Pulmonary artery endothelial cell (primary cell): ENCODE results near the gene SORCS3. TPM values are rescaled to one million over a fixed set of nuclear protein-coding genes. Genes with fewer than 3 reads are reported as not detected.

ENCODE experiments used
- DNase-seq: peaks from one replicate; pipeline ENCODE4 v3.0.0-alpha.2; 2011; ENCODE audit warnings: low read depth, low spot score
- total RNA-seq: library from RNA; depleted of rRNA; stranded (reverse); fragments of >200 nt; gene quantifications from 2 replicates; pipeline ENCODE4 v1.2.3, GENCODE V29; 2014

The SORCS3 gene
- total RNA-seq, 1 donor from 2014 or later: not detected

- no peak for DNase-seq
Measured at GRCh38 chr10:104774234-104774633, 133.1 kb downstream of the SORCS3 start.

DNA sequence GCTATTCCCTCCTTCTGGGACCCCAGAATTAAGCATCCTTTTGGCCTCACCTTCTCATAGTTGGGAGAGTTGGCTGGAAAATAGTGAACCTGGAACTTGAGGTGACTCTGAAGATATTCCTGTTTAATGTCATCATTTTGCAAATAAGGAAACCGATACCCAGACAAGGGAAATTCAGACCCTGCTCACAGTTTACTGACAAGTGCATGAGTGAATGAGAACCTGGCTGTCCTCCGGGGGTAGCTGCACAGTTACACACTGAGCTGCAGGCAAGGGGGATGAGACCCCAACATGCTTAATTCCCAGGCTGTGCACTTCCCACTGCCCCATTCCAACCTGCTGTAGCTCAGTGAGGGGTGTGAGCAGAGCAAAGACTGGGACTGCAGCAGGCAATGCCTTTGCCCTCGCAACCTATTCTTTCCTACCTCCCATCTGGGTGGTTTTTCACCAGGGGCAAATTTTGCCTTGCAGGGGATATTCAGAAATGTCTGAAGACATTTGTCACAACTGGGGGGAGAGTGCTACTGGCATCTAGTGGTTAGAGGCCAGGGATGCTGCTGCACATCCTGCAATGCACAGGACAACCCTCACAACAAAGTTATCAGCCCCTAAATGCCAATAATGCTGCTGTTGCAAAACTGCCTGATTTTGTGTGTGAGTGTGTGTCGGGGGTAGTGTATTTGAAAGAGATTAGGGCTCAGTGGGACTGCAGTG, 136.2 kb downstream of the SORCS3 start:
- DNase-seq: no peak

DNA sequence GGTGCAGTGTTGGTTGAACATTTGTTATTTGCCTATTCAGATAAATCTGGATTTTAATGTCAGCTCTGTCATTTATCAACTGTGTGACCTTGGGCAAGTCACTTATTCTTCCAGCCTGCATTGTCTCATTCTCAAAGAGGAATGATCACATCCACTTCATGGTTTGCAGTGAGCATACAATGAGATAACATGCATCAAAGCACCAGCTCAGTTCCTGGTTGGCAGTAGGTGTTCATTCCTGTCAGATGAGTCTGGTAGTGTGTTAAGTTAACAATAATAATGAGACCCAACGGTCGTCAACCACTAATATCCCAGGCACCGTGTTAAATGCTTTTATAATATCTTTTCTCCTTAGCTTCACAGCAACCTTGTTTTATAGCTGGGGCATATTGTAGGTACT, 137.3 kb downstream of the SORCS3 start:
- no peak for DNase-seq

DNA sequence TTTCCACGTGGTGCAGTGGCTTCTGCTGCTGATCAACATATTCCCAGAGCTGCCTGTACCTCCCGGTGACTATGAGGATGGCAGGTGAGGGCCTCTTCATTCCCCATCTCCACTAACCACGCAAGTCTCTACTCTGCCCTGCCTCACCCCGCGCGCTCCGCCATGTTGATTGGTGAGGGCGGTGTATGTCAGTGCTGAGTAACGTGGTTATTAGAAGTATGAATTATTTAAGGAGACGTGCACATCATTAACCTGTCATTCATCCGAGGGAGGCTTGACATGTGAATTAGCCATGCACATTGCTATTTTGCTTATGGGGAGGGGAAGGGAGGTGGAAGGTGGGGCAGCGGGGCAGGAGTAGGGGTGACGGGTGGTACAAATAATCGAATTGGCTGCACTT, 138.6 kb downstream of the SORCS3 start:
- DNase-seq: no peak

GRCh38 chr10:104780165-104780564, 139.1 kb downstream of the SORCS3 start:
- DNase-seq: no peak

- no peak for DNase-seq
Measured at GRCh38 chr10:104780946-104781595, 140.0 kb downstream of the SORCS3 start.

DNA sequence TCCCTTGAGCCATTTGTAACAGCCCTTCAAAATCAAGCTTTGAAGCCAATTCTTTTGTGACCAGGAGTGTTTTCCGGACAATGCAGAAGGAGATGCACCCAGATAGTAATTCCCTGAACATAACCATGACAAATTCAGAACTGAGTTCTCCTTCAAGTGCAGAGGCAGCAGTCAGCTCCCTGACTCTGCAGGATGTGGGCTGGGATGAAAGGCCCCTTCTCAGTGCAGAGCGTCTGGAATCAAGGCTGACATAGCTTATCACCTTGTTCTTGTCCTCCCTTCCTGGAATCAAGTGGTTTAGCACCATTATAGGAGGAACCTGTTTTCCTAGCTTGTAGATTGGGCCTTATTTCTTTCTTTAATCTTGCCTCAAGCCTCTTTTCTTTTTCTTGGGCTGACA, 143.4 kb downstream of the SORCS3 start:
- no peak for DNase-seq

DNA sequence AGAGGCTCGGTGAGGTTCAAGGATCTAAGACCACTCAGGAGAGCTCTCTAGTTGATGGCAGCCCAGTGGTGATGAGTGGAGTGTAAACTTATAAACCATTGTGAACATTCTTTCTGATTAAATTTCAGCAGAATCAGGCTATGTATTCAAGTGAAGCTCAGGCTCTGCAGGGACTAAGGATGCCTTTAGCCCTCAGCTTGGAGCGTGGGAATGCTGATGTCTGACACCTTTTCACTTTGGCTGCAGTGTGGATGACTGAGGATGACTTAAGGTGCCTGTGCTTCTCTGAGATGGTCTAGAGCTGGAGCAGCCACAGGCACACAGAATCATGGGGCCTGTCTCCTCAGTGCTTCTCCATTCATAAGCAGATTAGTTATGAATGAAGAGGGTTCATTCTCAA, 150.4 kb downstream of the SORCS3 start:
- no peak for DNase-seq

GRCh38 chr10:104795411-104795810, 154.3 kb downstream of the SORCS3 start:
- DNase-seq: no peak

GRCh38 chr10:104796823-104797222, 155.7 kb downstream of the SORCS3 start:
- no peak for DNase-seq

GRCh38 chr10:104802941-104803340, 161.9 kb downstream of the SORCS3 start:
- no peak for DNase-seq

GRCh38 chr10:104804880-104805279, 163.8 kb downstream of the SORCS3 start:
- no peak for DNase-seq

- DNase-seq: no peak
Measured at GRCh38 chr10:104806801-104807200, 165.7 kb downstream of the SORCS3 start.

DNA sequence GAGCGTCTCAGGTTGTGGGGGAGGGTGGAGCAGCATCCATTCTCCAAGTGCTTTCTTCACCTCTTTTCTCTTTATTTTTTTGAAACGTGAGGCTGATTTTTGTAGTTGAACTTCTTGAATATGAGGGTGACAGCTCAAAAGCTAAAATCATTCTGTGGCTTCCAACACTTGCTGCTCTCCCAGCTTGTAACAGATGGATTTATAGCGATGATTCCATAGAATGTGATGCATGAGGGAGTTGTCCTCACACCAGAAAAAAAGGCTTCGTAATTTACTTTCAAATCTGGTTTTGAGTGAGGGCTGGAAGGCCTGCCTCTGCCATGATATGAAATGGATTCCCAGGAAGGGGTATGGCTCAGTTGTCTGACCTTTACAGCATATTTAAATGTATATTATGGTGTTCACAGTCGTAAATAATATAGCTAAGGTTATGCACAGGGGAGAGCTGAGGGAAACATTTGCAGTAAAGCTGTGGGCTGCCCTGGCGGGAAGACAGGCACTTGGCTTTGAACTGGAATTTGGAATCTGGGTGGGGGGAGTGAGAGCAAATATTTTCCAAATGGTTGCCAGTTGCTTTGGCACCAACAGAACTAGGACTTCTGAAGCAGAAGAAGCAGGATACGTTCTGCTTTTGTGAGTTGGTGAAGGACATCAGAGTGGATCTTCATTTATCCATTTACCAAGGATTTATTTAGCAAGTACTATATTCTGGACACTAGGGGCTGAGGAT, 166.7 kb downstream of the SORCS3 start:
- DNase-seq: no peak

DNA sequence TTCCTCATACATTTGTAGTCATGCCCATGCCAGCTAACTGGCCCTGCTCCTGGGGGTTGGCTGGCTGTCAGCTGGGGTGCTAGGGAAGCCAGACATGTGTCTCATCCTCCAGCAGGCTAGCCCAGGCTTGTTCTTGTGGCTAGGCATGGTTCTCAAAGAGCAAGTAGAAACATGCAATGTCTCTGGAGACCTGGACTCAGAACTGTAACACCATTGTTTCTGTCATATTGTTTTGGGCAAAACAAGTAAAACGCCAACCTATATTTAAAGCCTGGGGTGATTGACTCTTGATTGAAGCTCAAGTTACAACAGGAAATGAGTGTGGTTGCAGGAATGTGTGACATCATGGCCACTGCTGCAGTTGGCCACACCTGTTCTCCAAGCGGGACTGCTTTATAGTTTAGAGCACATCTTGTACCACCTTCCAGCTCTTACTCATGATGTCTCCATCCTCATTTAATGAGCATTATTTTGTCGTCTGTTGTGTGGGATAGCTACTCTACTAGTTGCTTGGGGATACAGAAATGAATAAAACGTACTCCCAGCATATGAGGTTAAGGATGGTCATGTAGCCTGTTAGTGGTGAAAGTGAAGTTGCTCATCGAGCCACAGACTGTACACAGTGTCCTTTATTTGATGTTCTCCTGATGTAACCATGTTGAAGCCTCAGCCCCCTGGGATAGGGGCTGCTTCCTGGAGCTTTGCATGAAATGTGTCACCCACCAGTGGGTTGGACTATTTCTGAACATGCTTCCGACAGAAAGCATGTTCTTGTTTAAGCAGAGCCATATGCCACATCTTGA, 168.4 kb downstream of the SORCS3 start:
- DNase-seq: no peak

- DNase-seq: no peak
Measured at GRCh38 chr10:104811166-104811565, 170.1 kb downstream of the SORCS3 start.

DNA sequence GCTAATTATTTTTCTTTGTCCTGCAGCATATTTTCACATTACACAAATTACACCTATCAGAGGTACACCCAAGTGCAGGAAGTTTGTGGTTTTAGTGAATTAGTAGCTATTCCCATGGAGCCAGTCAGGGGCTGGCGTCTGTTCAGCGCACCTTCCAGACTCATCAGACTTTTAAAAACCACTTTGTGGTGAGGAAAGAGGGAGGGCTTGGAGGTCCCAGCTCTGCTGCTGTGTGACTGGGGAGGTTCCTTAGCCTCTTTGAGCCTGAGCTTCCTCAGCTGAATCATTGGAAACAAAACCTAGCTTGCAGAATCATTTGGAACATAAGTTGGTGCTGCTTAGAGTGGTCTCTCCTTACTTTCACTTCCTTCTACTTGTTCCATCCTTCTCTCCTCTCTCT, 175.4 kb downstream of the SORCS3 start:
- no peak for DNase-seq

- DNase-seq: no peak
Measured at GRCh38 chr10:104819731-104820130, 178.6 kb downstream of the SORCS3 start.

DNA sequence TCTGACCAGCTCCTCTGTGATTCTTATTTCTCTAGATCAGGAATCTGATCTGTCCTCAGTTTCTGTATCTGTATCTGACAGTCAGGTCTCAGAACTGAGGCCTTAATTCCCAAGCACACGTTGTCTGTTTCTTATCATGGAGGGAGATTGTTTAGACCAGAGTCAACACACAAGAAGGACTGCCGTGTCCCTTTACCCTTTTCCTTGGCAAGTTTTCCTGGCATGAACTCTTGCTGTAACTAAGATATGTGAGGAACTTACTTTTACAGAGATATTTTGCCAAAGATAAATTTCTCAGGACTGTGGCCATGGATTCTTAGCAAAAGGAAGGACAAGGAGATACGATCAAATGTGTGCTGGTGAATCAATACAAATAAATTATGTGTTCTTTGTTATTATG, 181.0 kb downstream of the SORCS3 start:
- no peak for DNase-seq

DNA sequence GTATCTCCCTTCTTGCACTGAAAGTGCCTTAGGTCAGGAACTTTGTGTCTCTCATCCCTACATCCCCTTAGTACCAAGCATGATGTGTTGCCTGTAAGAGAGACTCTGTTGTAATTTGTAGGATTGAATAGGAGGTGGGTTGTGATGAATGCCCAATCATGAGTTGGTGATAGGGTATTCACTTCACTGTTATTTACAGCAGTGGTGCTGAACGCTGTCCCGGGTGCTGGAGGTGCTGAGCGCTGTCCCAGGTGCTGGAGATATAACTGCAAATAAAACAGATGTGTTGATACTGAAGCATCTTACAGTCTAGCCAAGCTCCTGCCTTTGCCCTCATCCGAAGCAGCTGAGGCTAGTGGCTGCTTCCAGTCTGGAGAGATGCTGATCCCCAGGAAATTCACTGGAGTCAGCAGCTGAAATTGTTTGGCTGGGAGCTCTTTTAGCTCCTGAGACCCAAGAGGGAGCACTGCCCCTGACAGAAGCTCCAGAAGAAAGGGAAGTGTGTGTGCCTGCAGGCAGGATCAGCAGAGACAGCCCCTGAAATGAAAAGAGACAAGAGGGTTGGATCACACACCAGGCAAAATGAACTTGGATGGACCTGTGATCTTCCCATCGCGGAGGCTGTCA, 183.4 kb downstream of the SORCS3 start:
- DNase-seq: no peak

DNA sequence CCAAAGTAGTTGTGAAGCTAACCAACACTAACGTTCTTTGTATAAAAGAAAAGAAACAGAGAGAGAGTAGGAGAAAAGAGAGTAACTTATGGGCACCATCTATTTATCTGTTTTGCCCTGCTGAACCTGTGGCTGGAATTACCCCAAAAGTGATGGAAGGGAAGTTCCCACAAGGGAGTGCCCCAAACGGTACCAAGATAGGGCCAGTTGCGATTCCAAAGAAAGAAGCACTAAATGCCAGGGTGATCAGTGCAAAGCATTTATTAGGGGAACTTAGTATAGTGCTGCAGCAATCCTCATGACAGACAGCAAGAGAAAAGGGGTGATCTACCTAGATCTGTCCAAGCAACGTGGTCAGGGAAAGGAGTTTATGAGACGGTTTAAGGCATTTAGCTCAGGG, 190.2 kb downstream of the SORCS3 start:
- DNase-seq: no peak
